DOHH2 (cell line): Measurements from ENCODE around the gene PTF1A.

Experiments used
- CTCF ChIP-seq: fragments of 200-600 bp; sonication (generic); IDR thresholded peaks from one replicate; pipeline ENCODE4 v1.5.1; 2014; ENCODE audit warnings: antibody characterized with exemption, mild to moderate bottlenecking, low read depth, low read length; ENCODE audit not compliant: poor library complexity, severe bottlenecking
- EZH2phosphoT487 ChIP-seq: fragments of 200-600 bp; sonication (generic); IDR thresholded peaks from 2 replicates; pipeline ENCODE4 v1.6.1; 2017; ENCODE audit warnings: borderline replicate concordance, mild to moderate bottlenecking, antibody characterized with exemption, low read length, moderate library complexity, mixed read lengths

- TF ChIP-seq CTCF: no peak
- TF ChIP-seq EZH2phosphoT487: no peak
Measured at GRCh38 chr10:23157691-23158369, 34.3 kb upstream of the PTF1A start.
